HFFc6 (cell line): Measurements from ENCODE around the gene HAX1. TPM values are rescaled to one million over a fixed set of nuclear protein-coding genes. Genes with fewer than 3 reads are reported as not detected.
"Not testable (repeated sequence)": the region's sequence is repeated elsewhere in the genome, so short reads cannot be mapped to it uniquely, and the experiment has no call there.

ENCODE experiments used
- DNase-seq: peaks from one replicate; pipeline ENCODE4 v3.0.0-alpha.2; 2018
- H3K27ac Mint-ChIP-seq: 2 replicates; pipeline ENCODE4 v1.8.0; 2020; ENCODE audit warnings: mild to moderate bottlenecking, mixed read lengths
- H3K27me3 Mint-ChIP-seq: 2 replicates; pipeline ENCODE4 v1.8.0; 2021; ENCODE audit warnings: mild to moderate bottlenecking, moderate library complexity, mixed read lengths; ENCODE audit not compliant: insufficient read depth
- H3K36me3 Mint-ChIP-seq: 2 replicates; pipeline ENCODE4 v1.8.0; 2021; ENCODE audit warnings: low read depth, mixed read lengths
- H3K4me1 Mint-ChIP-seq: 2 replicates; pipeline ENCODE4 v1.8.0; 2020; ENCODE audit warnings: low read depth, mixed read lengths
- H3K4me3 Mint-ChIP-seq: 2 replicates; pipeline ENCODE4 v1.8.0; 2020; ENCODE audit warnings: mild to moderate bottlenecking, moderate library complexity, mixed read lengths
- H3K9me3 Mint-ChIP-seq: 2 replicates; pipeline ENCODE4 v1.8.0; 2020; ENCODE audit warnings: mild to moderate bottlenecking, mixed read lengths
- total RNA-seq, 6 experiments: library from RNA; stranded (reverse); fragmentation: NEBNext Ultra II Directional; extraction: Animal tissue kit (Norgen Biotek cat#: 25700); gene quantifications; 2 replicates in 1 of 6; 3 replicates in 5 of 6; pipeline ENCODE4 v1.2.3, GENCODE V29; 2021
- TF ChIP-seq, protein P1 (sequence below): fragments of 200-600 bp; sonication (generic); IDR thresholded peaks from 2 replicates; pipeline ENCODE4 v1.5.0; 2021; ENCODE audit warnings: antibody characterized with exemption, mild to moderate bottlenecking

HAX1 gene
- total RNA-seq, 6 experiments from 2014 or later, result 107 to 119 (median 110) TPM

DNA sequence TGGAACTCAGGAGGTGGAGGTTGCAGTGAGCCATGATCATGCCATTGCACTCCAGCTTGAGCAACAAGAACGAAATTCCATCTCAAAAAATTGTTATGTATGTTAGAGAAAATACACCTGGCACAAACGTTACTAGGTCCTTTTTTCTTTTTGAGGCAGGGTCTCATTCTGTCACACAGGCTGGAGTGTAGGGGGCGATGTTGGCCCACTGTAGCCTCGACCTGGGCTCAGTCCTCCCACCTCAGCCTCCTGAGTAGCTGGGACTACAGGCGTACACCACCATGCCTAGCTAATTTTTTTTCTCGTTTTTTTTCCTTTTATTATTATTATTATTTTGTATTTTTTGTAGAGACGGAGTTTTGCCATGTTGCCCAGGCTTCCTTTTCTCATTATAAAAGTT lies 4.4 kb downstream of the HAX1 start:
- H3K27ac Mint-ChIP-seq, result no peak overlapping the region
- H3K27me3 Mint-ChIP-seq, result peaks cover 2% of the 10 kb centered on the region; the same call in 1 of the 2 replicates
- H3K36me3 Mint-ChIP-seq, result peaks cover 17% of the 10 kb centered on the region
- H3K4me1 Mint-ChIP-seq, result peaks cover 16% of the 10 kb centered on the region
- TF ChIP-seq, protein P1, sequence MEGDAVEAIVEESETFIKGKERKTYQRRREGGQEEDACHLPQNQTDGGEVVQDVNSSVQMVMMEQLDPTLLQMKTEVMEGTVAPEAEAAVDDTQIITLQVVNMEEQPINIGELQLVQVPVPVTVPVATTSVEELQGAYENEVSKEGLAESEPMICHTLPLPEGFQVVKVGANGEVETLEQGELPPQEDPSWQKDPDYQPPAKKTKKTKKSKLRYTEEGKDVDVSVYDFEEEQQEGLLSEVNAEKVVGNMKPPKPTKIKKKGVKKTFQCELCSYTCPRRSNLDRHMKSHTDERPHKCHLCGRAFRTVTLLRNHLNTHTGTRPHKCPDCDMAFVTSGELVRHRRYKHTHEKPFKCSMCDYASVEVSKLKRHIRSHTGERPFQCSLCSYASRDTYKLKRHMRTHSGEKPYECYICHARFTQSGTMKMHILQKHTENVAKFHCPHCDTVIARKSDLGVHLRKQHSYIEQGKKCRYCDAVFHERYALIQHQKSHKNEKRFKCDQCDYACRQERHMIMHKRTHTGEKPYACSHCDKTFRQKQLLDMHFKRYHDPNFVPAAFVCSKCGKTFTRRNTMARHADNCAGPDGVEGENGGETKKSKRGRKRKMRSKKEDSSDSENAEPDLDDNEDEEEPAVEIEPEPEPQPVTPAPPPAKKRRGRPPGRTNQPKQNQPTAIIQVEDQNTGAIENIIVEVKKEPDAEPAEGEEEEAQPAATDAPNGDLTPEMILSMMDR, result peak; percentile 62
- no peak overlapping the region for H3K4me3 Mint-ChIP-seq
- DNase-seq, result no peak
- no peaks in the 10 kb centered on the region for H3K9me3 Mint-ChIP-seq

DNA sequence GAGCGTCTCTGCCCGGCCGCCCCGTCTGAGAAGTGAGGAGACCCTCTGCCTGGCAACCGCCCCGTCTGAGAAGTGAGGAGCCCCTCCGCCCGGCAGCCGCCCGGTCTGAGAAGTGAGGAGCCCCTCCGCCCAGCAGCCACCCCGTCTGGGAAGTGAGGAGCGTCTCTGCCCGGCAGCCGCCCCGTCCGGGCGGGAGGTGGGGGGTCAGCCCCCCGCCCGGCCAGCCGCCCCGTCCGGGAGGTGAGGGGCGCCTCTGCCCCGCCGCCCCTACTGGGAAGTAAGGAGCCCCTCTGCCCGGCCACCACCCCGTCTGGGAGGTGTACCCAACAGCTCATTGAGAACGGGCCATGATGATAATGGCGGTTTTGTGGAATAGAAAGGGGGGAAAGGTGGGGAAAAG lies 15.2 kb downstream of the HAX1 start:
- peaks cover 10% of the 10 kb centered on the region for H3K4me1 Mint-ChIP-seq
- H3K9me3 Mint-ChIP-seq, H3K27ac Mint-ChIP-seq, DNase-seq, H3K27me3 Mint-ChIP-seq, H3K36me3 Mint-ChIP-seq, H3K4me3 Mint-ChIP-seq: not testable (repeated sequence)

DNA sequence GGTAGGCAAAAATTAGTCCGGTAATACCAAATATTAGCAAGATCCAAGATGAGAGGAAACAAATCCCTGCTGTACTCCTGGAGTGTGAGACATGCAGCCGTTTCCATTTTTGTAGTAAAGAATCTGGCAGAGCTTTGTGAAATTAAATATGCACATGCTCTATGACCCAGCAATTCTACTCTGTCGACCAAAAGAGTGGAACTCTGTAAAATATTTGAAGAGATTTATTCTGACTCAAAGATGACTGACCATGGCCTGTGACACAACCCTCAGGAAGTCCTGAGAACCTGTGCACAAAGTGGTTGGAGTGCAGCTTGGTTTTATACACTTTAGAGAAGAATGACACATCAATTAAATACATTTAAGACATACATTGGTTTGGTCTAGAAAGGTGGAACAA lies 16.2 kb downstream of the HAX1 start:
- Mint-ChIP-seq H3K4me1 (peaks cover 10% of the 10 kb centered on the region), H3K27ac (no peak overlapping the region; the same call in 1 of the 2 replicates), H3K9me3 (peaks cover 6% of the 10 kb centered on the region), H3K36me3 (no peaks in the 10 kb centered on the region; the same call in 1 of the 2 replicates), H3K27me3 (peaks cover 12% of the 10 kb centered on the region), H3K4me3 (no peak overlapping the region)
- TF ChIP-seq, protein P1, result no peak
- DNase-seq, result no peak

DNA sequence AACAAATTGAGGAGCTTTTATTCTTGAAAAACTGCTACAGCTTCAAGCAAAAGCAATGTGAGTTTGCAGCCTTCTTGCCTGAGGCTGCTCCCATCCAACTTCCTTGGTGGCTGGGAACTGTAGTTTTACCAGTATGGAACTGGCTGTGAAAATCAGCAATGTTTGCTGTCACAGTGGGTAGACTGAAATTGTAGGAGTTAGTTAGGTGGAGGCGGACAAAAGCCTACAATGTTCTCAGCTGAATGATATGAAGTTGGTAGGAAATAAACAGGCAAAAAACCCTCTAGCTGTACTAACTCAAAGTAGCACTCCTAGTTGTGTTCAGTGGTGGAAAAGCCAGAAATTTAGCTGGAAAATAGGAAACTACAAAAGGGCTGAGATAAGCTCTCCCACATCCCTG lies 18.5 kb downstream of the HAX1 start:
- peaks cover 10% of the 10 kb centered on the region for H3K4me1 Mint-ChIP-seq
- peaks cover 15% of the 10 kb centered on the region for H3K27me3 Mint-ChIP-seq
- H3K9me3 Mint-ChIP-seq, result peaks cover 26% of the 10 kb centered on the region
- H3K4me3 Mint-ChIP-seq, result no peak overlapping the region
- TF ChIP-seq, protein P1, result no peak
- DNase-seq, result no peak
- no peak overlapping the region for H3K27ac Mint-ChIP-seq
- peaks cover 11% of the 10 kb centered on the region for H3K36me3 Mint-ChIP-seq

DNA sequence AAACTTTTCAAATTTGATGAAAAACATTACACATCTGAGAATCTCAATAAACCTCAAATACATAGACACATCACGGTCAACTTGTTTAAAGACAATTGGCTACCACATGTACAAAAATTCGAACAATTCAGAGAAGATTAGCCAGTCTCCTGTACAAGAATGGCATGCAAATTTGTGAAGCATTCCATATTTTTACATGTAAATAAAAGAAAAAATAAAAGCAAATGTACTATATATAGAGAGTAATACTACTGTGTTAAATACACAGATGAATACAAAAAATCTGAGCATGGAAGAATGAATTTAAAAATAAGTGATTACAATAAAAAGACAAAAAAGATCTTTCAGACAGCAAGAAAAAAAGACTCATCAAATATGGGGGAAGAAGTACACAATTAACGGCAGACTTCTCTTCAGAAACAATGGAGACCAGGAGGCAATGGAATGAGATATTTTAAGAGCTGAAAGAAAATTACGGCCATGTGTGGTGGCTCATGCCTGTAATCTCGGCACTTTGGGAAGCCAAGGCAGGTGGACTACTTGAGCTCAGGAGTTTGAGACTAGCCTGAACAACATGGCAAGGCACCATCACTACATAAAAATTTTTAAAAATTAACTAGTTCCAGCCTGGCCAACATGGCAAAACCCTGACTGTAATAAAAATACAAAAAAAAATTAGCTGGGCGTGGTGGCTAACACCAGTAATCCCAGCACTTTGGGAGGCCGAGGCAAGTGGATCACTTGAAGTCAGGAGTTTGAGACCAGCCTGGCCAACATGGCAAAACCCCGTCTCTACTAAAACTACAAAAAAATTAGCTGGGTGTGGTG lies 23.2 kb downstream of the HAX1 start:
- DNase-seq, result no peak
- TF ChIP-seq, protein P1, result no peak
- no peak overlapping the region for H3K27ac Mint-ChIP-seq
- H3K9me3 Mint-ChIP-seq, result peaks cover 39% of the 10 kb centered on the region
- H3K4me1 Mint-ChIP-seq, result no peaks in the 10 kb centered on the region
- peaks cover 11% of the 10 kb centered on the region for H3K36me3 Mint-ChIP-seq
- H3K27me3 Mint-ChIP-seq, result peaks cover 18% of the 10 kb centered on the region
- H3K4me3 Mint-ChIP-seq, result no peak overlapping the region

DNA sequence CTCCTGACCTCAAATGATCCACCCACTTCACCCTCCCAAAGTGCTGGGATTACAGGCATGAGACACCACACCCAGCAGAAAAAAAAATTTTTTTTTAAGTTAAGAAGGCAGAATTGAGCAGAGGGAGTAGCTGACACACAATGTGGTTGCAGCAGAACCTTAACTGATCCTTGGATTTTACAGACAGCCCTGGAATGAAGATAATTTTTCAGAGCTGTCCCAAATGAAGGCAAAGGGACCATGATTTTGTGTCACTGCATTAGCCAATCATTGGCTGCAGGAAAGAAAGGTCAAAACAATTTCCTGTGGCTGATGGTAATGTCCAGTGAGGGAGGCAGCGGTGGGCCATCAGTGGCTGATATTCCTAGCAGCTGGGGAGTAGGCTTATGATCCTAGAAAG lies 29.2 kb downstream of the HAX1 start:
- H3K36me3 Mint-ChIP-seq, result no peaks in the 10 kb centered on the region
- TF ChIP-seq, protein P1, result no peak
- H3K4me3 Mint-ChIP-seq, result no peak overlapping the region
- 0 out of 2 replicates have a peak, but pooled peaks cover 16% of the 10 kb centered on the region for H3K4me1 Mint-ChIP-seq
- peaks cover 10% of the 10 kb centered on the region for H3K27me3 Mint-ChIP-seq
- peaks cover 10% of the 10 kb centered on the region for H3K9me3 Mint-ChIP-seq
- DNase-seq, result no peak
- no peak overlapping the region for H3K27ac Mint-ChIP-seq
